Chondrocyte (in vitro differentiated cells): ENCODE measurements around the gene TM2D3. TPM values are rescaled to one million over a fixed set of nuclear protein-coding genes. Genes with fewer than 3 reads are reported as not detected.

Experiments
- DNase-seq: peaks from one replicate; pipeline ENCODE4 v3.0.0; 2021; ENCODE audit warnings: mixed read lengths, low spot score
- H3K27ac Mint-ChIP-seq: one replicate; pipeline ENCODE4 v1.8.0; 2021; ENCODE audit warnings: mild to moderate bottlenecking, moderate library complexity, mixed read lengths; ENCODE audit not compliant: unreplicated experiment
- H3K27me3 Mint-ChIP-seq: 2 replicates; pipeline ENCODE4 v1.8.0; 2021; ENCODE audit warnings: low read depth, mixed read lengths
- H3K36me3 Mint-ChIP-seq: 2 replicates; pipeline ENCODE4 v1.8.0; 2021; ENCODE audit warnings: low read depth, mixed read lengths
- H3K4me1 Mint-ChIP-seq: 2 replicates; pipeline ENCODE4 v1.8.0; 2021; ENCODE audit warnings: low read depth, mild to moderate bottlenecking, mixed read lengths
- H3K4me3 Mint-ChIP-seq: one replicate; pipeline ENCODE4 v1.8.0; 2021; ENCODE audit warnings: mild to moderate bottlenecking, moderate library complexity, mixed read lengths; ENCODE audit not compliant: unreplicated experiment
- H3K9me3 Mint-ChIP-seq: 2 replicates; pipeline ENCODE4 v1.8.0; 2021; ENCODE audit warnings: low read depth, mixed read lengths
- CTCF ChIP-seq: fragments of 200-600 bp; sonication (generic); IDR thresholded peaks from 2 replicates; pipeline ENCODE4 v1.5.0; 2021; ENCODE audit warnings: antibody characterized with exemption, mild to moderate bottlenecking, moderate library complexity
- total RNA-seq: library from RNA; stranded (reverse); gene quantifications from 3 replicates; pipeline ENCODE4 v1.2.1, GENCODE V29; 2021

The TM2D3 gene
- total RNA-seq, 1 donor from 2014 or later, result 44.7 TPM

GRCh38 chr15:101618851-101619614 is 33.1 kb downstream of the TM2D3 start:
- DNase-seq, result no peak
- peaks cover 2% of the 10 kb centered on the region for H3K27me3 Mint-ChIP-seq
- peaks cover 15% of the 10 kb centered on the region for H3K9me3 Mint-ChIP-seq
- H3K36me3 Mint-ChIP-seq, result peaks cover 10% of the 10 kb centered on the region
- no peak overlapping the region for H3K27ac Mint-ChIP-seq
- peaks cover 26% of the 10 kb centered on the region for H3K4me1 Mint-ChIP-seq
- H3K4me3 Mint-ChIP-seq, result no peak overlapping the region
- no peak for TF ChIP-seq CTCF

DNA sequence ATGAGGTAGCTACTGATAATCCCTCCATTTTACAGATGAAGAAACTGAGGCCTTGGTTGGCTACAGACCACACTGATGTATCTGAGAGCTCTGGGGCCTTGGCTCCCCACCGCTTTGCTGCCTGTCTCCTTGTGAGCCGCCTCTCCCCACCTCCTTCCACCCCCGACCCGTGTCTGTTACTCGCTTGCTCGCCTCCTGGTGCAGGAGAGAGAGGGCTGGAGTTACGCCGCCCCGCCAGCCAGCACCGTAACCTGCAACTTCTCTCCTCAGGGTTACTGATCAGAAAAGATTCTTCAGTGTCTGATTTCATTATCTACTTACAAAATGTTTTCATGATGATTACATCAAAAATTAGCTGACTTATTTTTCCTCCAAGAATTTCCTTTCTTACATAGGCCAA is 34.1 kb downstream of the TM2D3 start:
- H3K4me3 Mint-ChIP-seq, result no peak overlapping the region
- H3K4me1 Mint-ChIP-seq, result peaks cover 35% of the 10 kb centered on the region
- H3K9me3 Mint-ChIP-seq, result peaks cover 7% of the 10 kb centered on the region
- H3K27ac Mint-ChIP-seq, result no peak overlapping the region
- no peak for TF ChIP-seq CTCF
- peaks cover 2% of the 10 kb centered on the region for H3K27me3 Mint-ChIP-seq
- peaks cover 3% of the 10 kb centered on the region for H3K36me3 Mint-ChIP-seq
- no peak for DNase-seq

DNA sequence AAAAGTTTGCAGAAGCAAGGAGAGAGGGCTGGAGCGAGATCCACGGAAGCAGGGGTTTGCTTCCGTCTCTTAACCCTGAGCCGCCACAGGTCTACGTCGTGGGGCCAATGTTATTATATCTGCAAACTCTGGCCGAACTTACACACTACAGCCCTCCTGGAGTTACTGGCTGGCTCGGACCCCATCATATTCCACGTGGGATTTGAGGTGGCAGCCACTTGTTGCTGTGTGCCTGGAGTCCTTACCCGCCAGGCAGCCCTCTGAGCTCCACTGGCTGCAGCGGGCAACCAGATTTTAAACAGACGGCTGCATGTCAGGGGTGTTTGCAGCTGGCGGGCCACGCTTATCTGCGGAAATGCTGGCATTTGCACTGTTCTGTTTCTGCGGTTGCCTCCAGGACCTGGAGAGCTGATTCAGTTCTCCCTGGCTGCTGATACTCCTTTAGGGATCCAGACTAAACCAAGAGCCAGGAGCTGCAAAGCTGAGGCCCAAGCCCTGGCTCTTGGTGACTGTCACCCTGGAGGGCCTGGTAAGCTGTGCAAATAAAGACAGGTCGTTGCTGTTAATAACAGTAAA is 34.7 kb downstream of the TM2D3 start:
- Mint-ChIP-seq H3K9me3 (peaks cover 2% of the 10 kb centered on the region), H3K27ac (no peak overlapping the region), H3K27me3 (peaks cover 2% of the 10 kb centered on the region), H3K4me1 (peaks cover 35% of the 10 kb centered on the region), H3K36me3 (peaks cover under 1% of the 10 kb centered on the region), H3K4me3 (no peak overlapping the region)
- DNase-seq, result no peak
- no peak for TF ChIP-seq CTCF

DNA sequence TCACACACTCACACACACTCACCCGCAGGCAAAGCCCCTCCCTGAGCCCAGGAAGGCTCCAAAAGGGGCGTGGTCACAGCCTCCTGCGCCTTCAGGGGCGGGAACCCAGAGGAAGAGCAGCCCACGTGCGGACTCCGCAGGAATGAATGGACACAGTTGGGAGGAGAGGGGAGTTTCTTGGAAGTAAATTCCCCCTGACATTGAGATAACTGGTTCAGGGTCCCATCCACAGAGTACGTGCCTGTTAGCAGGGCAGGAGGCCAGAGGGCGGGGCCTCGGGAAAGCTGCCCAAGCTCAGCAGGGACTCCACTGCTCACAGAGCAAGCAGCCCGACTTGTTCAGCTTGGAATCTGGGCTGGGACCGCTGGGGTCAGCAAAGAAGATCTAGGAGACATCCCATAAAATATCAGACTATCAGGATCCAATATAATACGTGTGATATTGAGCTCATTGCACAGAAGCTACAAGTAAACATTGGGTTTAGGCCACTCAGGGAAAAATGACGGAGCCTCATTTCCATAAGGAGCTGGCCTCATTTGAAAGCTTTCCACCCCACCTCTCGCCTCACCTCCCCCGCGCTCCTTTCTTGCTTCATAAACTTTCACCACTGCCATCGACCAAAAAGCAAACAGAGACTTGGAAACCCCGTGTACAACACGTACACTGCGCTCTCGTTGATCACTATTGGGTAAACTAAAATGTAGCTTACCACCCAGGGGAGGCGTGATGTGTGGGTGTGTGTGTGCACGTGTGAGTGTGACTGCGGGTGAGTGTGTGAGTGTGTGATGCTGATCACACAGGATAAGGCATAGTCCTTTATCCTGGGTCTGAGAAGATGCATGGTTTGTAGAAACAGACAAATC is 36.0 kb downstream of the TM2D3 start:
- Mint-ChIP-seq H3K27ac (no peak overlapping the region), H3K36me3 (no peaks in the 10 kb centered on the region), H3K27me3 (peaks cover 2% of the 10 kb centered on the region), H3K9me3 (no peaks in the 10 kb centered on the region), H3K4me3 (peak overlapping the region; percentile 43), H3K4me1 (peaks cover 35% of the 10 kb centered on the region)
- DNase-seq, result no peak
- no peak for TF ChIP-seq CTCF

GRCh38 chr15:101615414-101615985 is 36.7 kb downstream of the TM2D3 start:
- Mint-ChIP-seq H3K9me3 (no peaks in the 10 kb centered on the region), H3K36me3 (no peaks in the 10 kb centered on the region), H3K4me1 (peaks cover 29% of the 10 kb centered on the region), H3K4me3 (peak overlapping the region; percentile 43), H3K27ac (no peak overlapping the region), H3K27me3 (peaks cover 2% of the 10 kb centered on the region)
- no peak for TF ChIP-seq CTCF
- no peak for DNase-seq
